Thyroid gland (tissue), 4 donors: Measurements from ENCODE around the gene IGF2R.

Experiments used
- POLR2A ChIP-seq, 2 donors: fragments of 450-650 bp; IDR thresholded peaks; one replicate each; pipeline ENCODE4 v1.6.1; 2017; ENCODE audit warnings: antibody characterized with exemption in 2 of 2, mild to moderate bottlenecking in 2 of 2, moderate library complexity in 1 of 2
- TF ChIP-seq, protein P1 (sequence below), 6 experiments: fragments of 200-600 bp in 3 of 6; fragments of 450-650 bp in 3 of 6; sonication (generic) in 3 of 6; IDR thresholded peaks; one replicate each; pipeline ENCODE4 v1.5.1; 2016 to 2019; ENCODE audit warnings: antibody characterized with exemption in 6 of 6, mild to moderate bottlenecking in 2 of 6, inconsistent platforms in 1 of 6, moderate library complexity in 1 of 6

DNA sequence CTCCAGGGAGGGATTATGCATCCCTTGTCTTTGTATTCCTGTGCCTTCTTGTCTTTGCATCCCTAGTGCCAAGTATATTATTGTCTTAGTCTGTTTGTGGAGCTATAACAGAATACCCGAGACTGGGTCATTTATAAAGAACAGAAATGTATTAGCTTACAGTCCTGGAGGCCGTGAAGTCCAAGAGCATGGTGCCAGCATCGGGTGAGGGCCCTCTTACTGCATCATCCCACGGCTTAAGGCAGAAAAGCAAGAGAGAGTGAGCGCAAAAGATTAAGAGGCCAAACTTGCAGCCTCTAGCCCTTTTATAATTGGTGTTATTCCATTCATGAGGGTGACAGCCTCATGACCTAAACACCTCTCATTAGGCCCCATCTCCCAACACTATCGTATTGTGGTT, 8.4 kb upstream of the IGF2R start:
- TF ChIP-seq, protein P1, sequence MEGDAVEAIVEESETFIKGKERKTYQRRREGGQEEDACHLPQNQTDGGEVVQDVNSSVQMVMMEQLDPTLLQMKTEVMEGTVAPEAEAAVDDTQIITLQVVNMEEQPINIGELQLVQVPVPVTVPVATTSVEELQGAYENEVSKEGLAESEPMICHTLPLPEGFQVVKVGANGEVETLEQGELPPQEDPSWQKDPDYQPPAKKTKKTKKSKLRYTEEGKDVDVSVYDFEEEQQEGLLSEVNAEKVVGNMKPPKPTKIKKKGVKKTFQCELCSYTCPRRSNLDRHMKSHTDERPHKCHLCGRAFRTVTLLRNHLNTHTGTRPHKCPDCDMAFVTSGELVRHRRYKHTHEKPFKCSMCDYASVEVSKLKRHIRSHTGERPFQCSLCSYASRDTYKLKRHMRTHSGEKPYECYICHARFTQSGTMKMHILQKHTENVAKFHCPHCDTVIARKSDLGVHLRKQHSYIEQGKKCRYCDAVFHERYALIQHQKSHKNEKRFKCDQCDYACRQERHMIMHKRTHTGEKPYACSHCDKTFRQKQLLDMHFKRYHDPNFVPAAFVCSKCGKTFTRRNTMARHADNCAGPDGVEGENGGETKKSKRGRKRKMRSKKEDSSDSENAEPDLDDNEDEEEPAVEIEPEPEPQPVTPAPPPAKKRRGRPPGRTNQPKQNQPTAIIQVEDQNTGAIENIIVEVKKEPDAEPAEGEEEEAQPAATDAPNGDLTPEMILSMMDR (IDR thresholded peaks at IDR 0.05) = no peak
- no peak for TF ChIP-seq POLR2A (IDR thresholded peaks at IDR 0.05)
